HepG2 (cell line): ENCODE results near the gene SPACA9.

Experiments
- CEBPG ChIP-seq: IDR thresholded peaks from 2 replicates; pipeline ENCODE4 v1.6.1; 2016
- CHD2 ChIP-seq: IDR thresholded peaks from 2 replicates; pipeline ENCODE4 v1.6.1; 2011; ENCODE audit warnings: low read depth, low read length, improper control_type of control experiment

- TF ChIP-seq CEBPG (no peak), CHD2 (no peak)
Observed at GRCh38 chr9:132887181-132888120, 8.8 kb downstream of the SPACA9 start.
